Activated T-cell treated with anti-CD3 and anti-CD28 coated beads, Interleukin-2, amount 50 U/mL, for 24 hours (primary cell): ENCODE results near the gene DHCR7.

Experiments
- DNase-seq: peaks from one replicate; pipeline ENCODE4 v3.0.0-alpha.2; 2020
- H3K27ac Mint-ChIP-seq: 2 replicates; pipeline ENCODE4 v1.8.0; 2020; ENCODE audit warnings: mild to moderate bottlenecking, mixed read lengths
- H3K27me3 Mint-ChIP-seq: 2 replicates; pipeline ENCODE4 v1.8.0; 2020; ENCODE audit warnings: mixed read lengths
- H3K36me3 Mint-ChIP-seq: 2 replicates; pipeline ENCODE4 v1.8.0; 2020; ENCODE audit warnings: low read depth, mixed read lengths
- H3K4me1 Mint-ChIP-seq: 2 replicates; pipeline ENCODE4 v1.8.0; 2020; ENCODE audit warnings: low read depth, mixed read lengths
- H3K4me3 Mint-ChIP-seq: 2 replicates; pipeline ENCODE4 v1.8.0; 2020; ENCODE audit warnings: mild to moderate bottlenecking, moderate library complexity, mixed read lengths
- H3K9me3 Mint-ChIP-seq: 2 replicates; pipeline ENCODE4 v1.8.0; 2020; ENCODE audit warnings: mixed read lengths

Gene DHCR7

DNA sequence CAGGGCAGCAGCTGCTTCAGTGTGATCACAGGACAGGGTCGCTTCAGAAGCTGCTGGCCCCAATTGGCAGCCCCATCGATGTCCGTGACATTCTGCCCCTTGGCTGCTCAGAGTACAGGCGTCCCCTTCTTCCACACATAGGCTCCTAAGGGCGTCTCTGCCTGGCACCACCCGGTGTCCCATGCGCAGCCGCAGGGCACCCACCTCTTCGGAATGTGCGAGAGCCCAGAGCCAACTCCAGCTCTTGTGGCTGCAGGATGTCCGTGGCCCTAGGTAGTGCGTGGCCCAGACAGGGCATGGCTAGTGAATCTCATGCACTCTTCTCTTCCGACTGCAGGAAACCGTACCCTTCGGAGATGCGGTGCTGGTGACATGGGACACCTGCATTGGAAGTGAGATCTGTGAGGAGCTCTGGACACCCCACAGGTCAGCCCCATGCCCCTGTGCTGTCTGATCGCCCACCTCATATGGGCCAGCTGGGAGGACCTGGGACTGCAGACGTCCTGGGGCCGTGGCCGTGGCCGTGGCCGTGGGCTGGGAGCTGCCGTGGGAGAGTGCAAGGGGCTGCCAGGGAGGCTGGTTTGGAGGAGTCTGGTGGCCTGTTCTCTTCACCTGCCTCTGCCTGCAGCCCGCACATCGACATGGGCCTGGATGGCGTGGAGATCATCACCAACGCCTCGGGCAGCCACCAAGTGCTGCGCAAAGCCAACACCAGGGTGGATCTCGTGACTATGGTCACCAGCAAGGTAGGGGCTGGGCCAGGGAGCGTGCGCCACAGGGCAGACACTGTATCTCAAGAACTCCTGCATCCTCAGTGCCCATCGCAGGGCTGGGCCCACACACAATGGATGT lies 25.0 kb upstream of the DHCR7 start:
- Mint-ChIP-seq H3K9me3 (no peaks in the 10 kb centered on the region), H3K4me3 (no peak overlapping the region), H3K27me3 (no peaks in the 10 kb centered on the region), H3K36me3 (peaks cover 76% of the 10 kb centered on the region), H3K27ac (no peak overlapping the region), H3K4me1 (no peaks in the 10 kb centered on the region)
- no peak for DNase-seq

DNA sequence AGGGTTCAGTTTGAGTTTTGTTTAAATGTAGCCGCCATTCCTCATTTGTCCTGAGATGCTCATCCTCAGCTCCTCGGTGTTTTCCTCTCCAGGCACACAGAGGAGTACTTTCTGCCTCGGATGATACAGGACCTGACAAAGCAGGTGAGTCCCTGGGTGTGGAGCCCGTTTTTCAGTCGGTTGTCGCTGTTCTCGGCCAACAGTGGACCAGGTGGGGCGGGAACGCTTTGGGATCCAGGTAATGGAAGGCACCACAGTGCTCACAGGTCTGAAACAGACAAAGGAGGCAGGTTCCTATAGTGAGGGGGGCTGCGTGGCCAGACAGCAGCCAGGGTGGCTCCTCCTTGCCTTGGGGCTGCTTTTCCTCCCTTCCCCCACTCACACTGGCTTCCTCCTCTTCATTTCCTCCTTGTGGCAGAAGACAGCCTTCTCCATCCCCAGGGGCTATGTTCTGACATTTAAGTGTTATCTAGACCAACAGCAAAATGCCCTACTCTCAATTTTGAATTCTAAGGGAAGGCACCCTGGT lies 24.2 kb upstream of the DHCR7 start:
- Mint-ChIP-seq H3K4me3 (no peak overlapping the region), H3K36me3 (peaks cover 77% of the 10 kb centered on the region), H3K9me3 (no peaks in the 10 kb centered on the region), H3K4me1 (no peaks in the 10 kb centered on the region), H3K27me3 (no peaks in the 10 kb centered on the region), H3K27ac (no peak overlapping the region)
- no peak for DNase-seq

DNA sequence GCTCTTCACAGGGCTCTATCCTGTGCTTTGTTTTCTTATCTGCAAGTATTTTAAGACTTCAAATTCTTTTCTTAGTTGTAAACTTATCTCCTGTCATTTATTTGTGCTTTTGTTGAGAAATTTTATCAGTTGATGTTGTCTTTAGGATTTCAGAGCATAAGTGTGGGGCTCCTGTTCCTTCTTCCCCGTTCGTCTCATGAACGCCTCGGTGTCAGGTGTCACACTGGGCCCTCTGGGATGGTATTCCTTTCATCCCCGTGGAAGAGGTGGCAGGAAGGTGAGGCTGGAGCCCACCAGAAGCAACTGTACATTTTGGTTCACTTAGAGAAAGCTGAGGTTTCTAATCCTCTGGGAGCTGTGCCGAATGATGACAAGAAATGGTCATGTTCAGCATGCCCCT lies 22.8 kb upstream of the DHCR7 start:
- Mint-ChIP-seq H3K36me3 (peaks cover 77% of the 10 kb centered on the region), H3K27ac (no peak overlapping the region), H3K4me3 (no peak overlapping the region), H3K27me3 (no peaks in the 10 kb centered on the region), H3K9me3 (no peaks in the 10 kb centered on the region), H3K4me1 (no peaks in the 10 kb centered on the region)
- no peak for DNase-seq

- H3K27ac Mint-ChIP-seq = no peak overlapping the region
- peaks cover 75% of the 10 kb centered on the region for H3K36me3 Mint-ChIP-seq
- H3K4me1 Mint-ChIP-seq = peaks cover 1% of the 10 kb centered on the region
- DNase-seq = no peak
- no peaks in the 10 kb centered on the region for H3K27me3 Mint-ChIP-seq
- no peak overlapping the region for H3K4me3 Mint-ChIP-seq
- no peaks in the 10 kb centered on the region for H3K9me3 Mint-ChIP-seq
These were observed 19.0 kb upstream of the DHCR7 start for GRCh38 chr11:71467164-71467563.

- H3K27me3 Mint-ChIP-seq = no peaks in the 10 kb centered on the region
- no peak overlapping the region for H3K27ac Mint-ChIP-seq
- no peaks in the 10 kb centered on the region for H3K9me3 Mint-ChIP-seq
- H3K4me3 Mint-ChIP-seq = no peak overlapping the region
- DNase-seq = no peak
- H3K36me3 Mint-ChIP-seq = peaks cover 75% of the 10 kb centered on the region
- H3K4me1 Mint-ChIP-seq = peaks cover 1% of the 10 kb centered on the region
These were observed 18.2 kb upstream of the DHCR7 start for GRCh38 chr11:71466358-71466757.

DNA sequence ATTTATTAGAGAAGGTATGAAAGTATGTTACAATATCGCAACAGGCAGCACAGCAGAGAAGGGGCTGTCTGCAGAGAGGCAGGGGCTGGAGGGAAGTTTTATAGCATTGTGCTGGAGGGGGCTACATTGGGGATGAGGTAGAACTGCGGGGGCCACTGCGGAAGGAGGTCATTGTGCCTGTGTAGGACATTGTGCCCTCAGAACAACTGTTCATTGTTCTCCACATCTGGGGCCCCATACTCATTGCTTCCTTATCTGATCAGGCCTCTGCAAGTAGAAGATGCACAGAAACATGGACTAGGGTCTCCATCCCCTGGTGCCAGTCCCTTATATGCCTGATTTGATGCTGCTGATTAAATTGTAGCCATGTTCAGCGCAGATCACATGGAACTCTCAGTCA lies 16.9 kb upstream of the DHCR7 start:
- Mint-ChIP-seq H3K27ac (no peak overlapping the region), H3K27me3 (no peaks in the 10 kb centered on the region), H3K4me3 (no peak overlapping the region), H3K36me3 (peaks cover 81% of the 10 kb centered on the region), H3K4me1 (peaks cover 1% of the 10 kb centered on the region), H3K9me3 (no peaks in the 10 kb centered on the region)
- DNase-seq = no peak

DNA sequence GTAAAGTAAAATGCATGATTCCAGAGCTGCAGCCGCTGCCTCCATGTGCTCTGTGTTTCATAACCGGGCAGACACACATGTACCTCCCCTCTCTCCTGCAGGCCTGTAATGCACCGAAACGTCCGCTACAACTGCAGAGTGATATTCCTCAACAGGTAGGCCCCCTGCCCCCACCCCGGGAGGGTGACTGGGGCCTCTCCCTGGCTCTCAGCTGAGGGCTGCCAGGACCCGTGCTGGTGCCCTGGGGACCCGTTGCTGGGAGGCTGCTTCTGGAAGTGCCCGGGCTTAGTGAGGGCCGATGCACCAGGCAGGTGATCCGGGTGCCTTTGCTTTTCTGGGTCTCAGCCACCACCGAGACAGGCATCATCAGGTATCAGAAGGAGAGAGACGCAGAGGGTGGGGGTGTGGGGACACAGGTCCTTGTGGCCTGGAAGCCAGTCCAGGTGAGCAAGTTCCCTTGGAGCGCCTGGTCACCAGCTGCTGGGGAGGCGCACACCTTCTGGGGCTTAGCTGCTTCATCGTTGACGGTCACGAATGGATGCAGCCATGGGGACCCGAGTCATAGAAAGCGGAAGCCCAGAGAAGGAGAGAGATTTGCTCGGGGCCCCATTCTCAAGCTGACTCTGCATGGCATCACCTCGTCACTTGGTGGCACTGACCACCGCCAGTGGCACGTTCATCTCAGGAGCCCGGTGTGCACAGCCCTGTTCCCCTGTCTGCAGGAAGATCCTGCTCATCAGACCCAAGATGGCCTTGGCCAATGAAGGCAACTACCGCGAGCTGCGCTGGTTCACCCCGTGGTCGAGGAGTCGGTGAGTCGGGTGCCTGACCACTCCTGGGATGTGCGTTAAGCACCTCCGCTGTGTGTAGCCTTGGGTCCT lies 15.4 kb upstream of the DHCR7 start:
- H3K36me3 Mint-ChIP-seq = peaks cover 88% of the 10 kb centered on the region
- H3K4me1 Mint-ChIP-seq = peaks cover 1% of the 10 kb centered on the region
- no peaks in the 10 kb centered on the region for H3K9me3 Mint-ChIP-seq
- no peak overlapping the region for H3K27ac Mint-ChIP-seq
- H3K4me3 Mint-ChIP-seq = no peak overlapping the region
- DNase-seq = no peak
- H3K27me3 Mint-ChIP-seq = no peaks in the 10 kb centered on the region

- H3K36me3 Mint-ChIP-seq = peaks cover 93% of the 10 kb centered on the region
- DNase-seq = no peak
- peaks cover 1% of the 10 kb centered on the region for H3K4me1 Mint-ChIP-seq
- no peak overlapping the region for H3K4me3 Mint-ChIP-seq
- no peak overlapping the region for H3K27ac Mint-ChIP-seq
- no peaks in the 10 kb centered on the region for H3K27me3 Mint-ChIP-seq
- H3K9me3 Mint-ChIP-seq = no peaks in the 10 kb centered on the region
These were observed 14.5 kb upstream of the DHCR7 start for GRCh38 chr11:71462726-71463125.

- Mint-ChIP-seq H3K4me3 (no peak overlapping the region), H3K9me3 (no peaks in the 10 kb centered on the region), H3K4me1 (peaks cover 1% of the 10 kb centered on the region), H3K27ac (no peak overlapping the region), H3K36me3 (peaks cover 93% of the 10 kb centered on the region), H3K27me3 (no peaks in the 10 kb centered on the region)
- DNase-seq = no peak
These were observed 13.5 kb upstream of the DHCR7 start for GRCh38 chr11:71461696-71462095.

DNA sequence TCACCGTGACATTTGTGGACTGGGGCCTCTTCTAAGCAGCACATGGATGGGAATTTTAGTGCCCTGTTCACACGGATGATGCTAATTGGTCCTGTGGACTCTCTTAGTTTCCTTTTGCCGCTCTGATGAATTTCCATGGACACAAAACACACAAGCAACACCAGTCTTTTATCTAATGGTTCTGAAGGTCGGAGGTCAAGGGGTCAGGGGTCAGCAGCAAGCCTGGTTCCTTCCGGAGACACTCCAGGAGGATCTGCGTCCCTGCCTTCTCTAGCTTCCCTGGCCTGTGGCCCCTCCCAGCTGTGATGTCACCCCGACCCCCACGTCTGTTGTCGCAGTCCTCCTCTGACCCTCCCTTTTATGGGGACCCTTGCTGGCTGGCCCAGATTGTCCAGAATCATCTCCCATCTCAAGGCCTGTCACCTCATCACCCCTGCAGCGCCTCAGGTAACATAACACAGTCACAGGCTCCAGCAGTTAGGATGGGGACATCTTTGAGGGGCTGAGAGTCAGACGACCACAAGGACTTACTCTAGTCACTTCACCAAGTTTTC lies 11.7 kb upstream of the DHCR7 start:
- peaks cover 95% of the 10 kb centered on the region for H3K36me3 Mint-ChIP-seq

GRCh38 chr11:71459076-71459766 lies 11.0 kb upstream of the DHCR7 start:
- H3K27ac Mint-ChIP-seq = no peak overlapping the region
- H3K4me1 Mint-ChIP-seq = peaks cover 12% of the 10 kb centered on the region
- H3K36me3 Mint-ChIP-seq = peaks cover 94% of the 10 kb centered on the region
- no peak overlapping the region for H3K4me3 Mint-ChIP-seq
- H3K27me3 Mint-ChIP-seq = no peaks in the 10 kb centered on the region
- no peaks in the 10 kb centered on the region for H3K9me3 Mint-ChIP-seq
- DNase-seq = no peak

More for the DNA sequence above, 11.7 kb upstream of the DHCR7 start:
- DNase-seq = no peak
- H3K4me3 Mint-ChIP-seq = no peak overlapping the region
- no peak overlapping the region for H3K27ac Mint-ChIP-seq
- H3K4me1 Mint-ChIP-seq = peaks cover 8% of the 10 kb centered on the region
- H3K9me3 Mint-ChIP-seq = no peaks in the 10 kb centered on the region
- H3K27me3 Mint-ChIP-seq = no peaks in the 10 kb centered on the region

- Mint-ChIP-seq H3K9me3 (no peaks in the 10 kb centered on the region), H3K4me1 (peaks cover 18% of the 10 kb centered on the region), H3K27me3 (no peaks in the 10 kb centered on the region), H3K4me3 (no peak overlapping the region), H3K27ac (no peak overlapping the region), H3K36me3 (peaks cover 88% of the 10 kb centered on the region)
- no peak for DNase-seq
These were observed 10.2 kb upstream of the DHCR7 start for GRCh38 chr11:71458146-71459070.

GRCh38 chr11:71456831-71457230 lies 8.6 kb upstream of the DHCR7 start:
- no peak overlapping the region for H3K27ac Mint-ChIP-seq
- H3K4me3 Mint-ChIP-seq = no peak overlapping the region
- no peak for DNase-seq
- peaks cover 82% of the 10 kb centered on the region for H3K36me3 Mint-ChIP-seq
- H3K9me3 Mint-ChIP-seq = no peaks in the 10 kb centered on the region
- no peaks in the 10 kb centered on the region for H3K27me3 Mint-ChIP-seq
- H3K4me1 Mint-ChIP-seq = peaks cover 25% of the 10 kb centered on the region
